Stomach (tissue), 9 donors: ENCODE measurements around the gene PROZ. TPM values are rescaled to one million over a fixed set of nuclear protein-coding genes. Genes with fewer than 3 reads are reported as not detected.

Source experiments
- DNase-seq, 2 donors: peaks; one replicate each; pipeline versions ENCODE4 v3.0.0 to v3.0.0-alpha.2; 2013 to 2019
- H3K27ac ChIP-seq, 5 donors: fragments of 200-600 bp in 4 of 5; sonication (generic) in 4 of 5; one replicate each; pipeline ENCODE4 v1.5.1; 2013 to 2019; ENCODE audit warnings: mild to moderate bottlenecking in 1 of 5, moderate library complexity in 1 of 5
- H3K27me3 ChIP-seq, 3 donors: fragments of 200-600 bp; sonication (generic); one replicate each; pipeline ENCODE4 v1.5.1; 2017 to 2019; ENCODE audit warnings: mixed run types in 1 of 3
- H3K36me3 ChIP-seq, 4 donors: fragments of 200-600 bp; sonication (generic); 1 replicate in 3 of 4; 2 replicates in 1 of 4; pipeline ENCODE4 v1.5.1; 2016 to 2019
- H3K4me1 ChIP-seq, 4 donors: fragments of 200-600 bp; sonication (generic); one replicate each; pipeline ENCODE4 v1.5.1; 2016 to 2019
- H3K4me3 ChIP-seq, 4 donors: fragments of 200-600 bp; sonication (generic) in 3 of 4; one replicate each; pipeline ENCODE4 v1.5.1; 2016 to 2019; ENCODE audit warnings: mild to moderate bottlenecking in 1 of 4
- H3K9me3 ChIP-seq, 4 donors: fragments of 200-600 bp; sonication (generic); one replicate each; pipeline ENCODE4 v1.5.1; 2016 to 2019
- CTCF ChIP-seq, 7 experiments: fragments of 450-650 bp in 4 of 7; fragments of 200-600 bp in 3 of 7; sonication (generic) in 3 of 7; IDR thresholded peaks; one replicate each; pipeline ENCODE4 v1.5.1; 2016 to 2019; ENCODE audit warnings: antibody characterized with exemption in 7 of 7, control low read depth in 2 of 7, mild to moderate bottlenecking in 1 of 7
- EP300 ChIP-seq: sonication (generic); formaldehyde crosslinking; IDR thresholded peaks from one replicate; pipeline ENCODE4 v1.6.1; 2017; ENCODE audit warnings: antibody characterized with exemption
- POLR2A ChIP-seq, 4 donors: fragments of 450-650 bp; IDR thresholded peaks; one replicate each; pipeline ENCODE4 v1.6.1; 2016; ENCODE audit warnings: antibody characterized with exemption in 4 of 4, control low read depth in 2 of 4, mild to moderate bottlenecking in 1 of 4, moderate library complexity in 1 of 4
- POLR2AphosphoS5 ChIP-seq, 3 donors: sonication (generic); formaldehyde crosslinking; IDR thresholded peaks; one replicate each; pipeline ENCODE4 v1.6.1; 2016; ENCODE audit warnings: antibody characterized with exemption in 3 of 3
- WGBS, 5 donors: extraction: QIAGEN DNeasy Blood & Tissue Kit in 3 of 5; methylation state at CpG; one replicate each; pipeline versions ENCODE4 v1.1.5 to v1.1.7; 2013 to 2018; 5-methylcytosine and 5-hydroxymethylcytosine counted together
- intact Hi-C: fragments of 100-400 bp; cut with DNase I; formaldehyde crosslinking; loops from one replicate; pipeline ENCODE4 v1.15.1; 2023; ENCODE audit warnings: low total_unique reads
- polyA plus RNA-seq, 3 donors: library from polyadenylated mRNA; stranded (reverse); fragments of 200-250 nt; gene quantifications; one replicate each; pipeline ENCODE4 v1.2.3, GENCODE V29; 2013
- total RNA-seq, 5 donors: library from RNA; depleted of rRNA; stranded (reverse); fragments of >200 nt; gene quantifications; one replicate each; pipeline versions ENCODE4 v1.1.0 to v1.2.3, GENCODE V29; 2014 to 2016
- donor health status: healthy with polysubstance abuse.
- donor health status: Bipolar disorder and iron deficiency.
- donor health status: healthy.

Gene PROZ
- total and polyA plus RNA-seq, 8 donors = 0.08 to 1.9 TPM; not detected in 6

GRCh38 chr13:113203507-113204377 lies 45.3 kb downstream of the PROZ start:
- 92 to 96% (median 94%) methylated on average over 11 to 12 of the region's 12 CpGs for WGBS, 5 donors
- H3K4me1 ChIP-seq = peaks cover 31 to 67% (median 54%) of the 10 kb centered on the region in 4 donors
- H3K27ac ChIP-seq = peak overlapping the region in 3 of 5 donors; percentile 18 to 55 (median 31)
- peak in 1 of 2 donors; percentile 37 for DNase-seq
- TF ChIP-seq POLR2A (IDR thresholded peaks at IDR 0.05) (no peak), POLR2AphosphoS5 (IDR thresholded peaks at IDR 0.05) (peak; percentile 18 to 37 (median 22))
- H3K4me3 ChIP-seq = no peak overlapping the region
- no peaks in the 10 kb centered on the region for H3K9me3 ChIP-seq
- intact Hi-C loops = no loop called here
- H3K36me3 ChIP-seq = peaks cover 14 to 41% (median 27%) of the 10 kb centered on the region in 4 donors
- H3K27me3 ChIP-seq = no peaks in the 10 kb centered on the region

- 75 to 88% (median 86%) methylated on average over 3 to 5 of the region's 5 CpGs for WGBS, 5 donors
- H3K4me1 ChIP-seq = peaks cover 35 to 67% (median 54%) of the 10 kb centered on the region in 4 donors
- intact Hi-C loops = no loop called here
These were observed 45.9 kb downstream of the PROZ start for GRCh38 chr13:113204378-113204734.

GRCh38 chr13:113205428-113205931 lies 47.0 kb downstream of the PROZ start:
- 53 to 80% (median 68%) methylated on average over 5 of the region's 5 CpGs for WGBS, 5 donors
- H3K27ac ChIP-seq = no peak overlapping the region

More at GRCh38 chr13:113204378-113204734, 45.9 kb downstream of the PROZ start:
- peaks cover 8 to 35% (median 21%) of the 10 kb centered on the region in 4 donors for H3K36me3 ChIP-seq
- no peaks in the 10 kb centered on the region for H3K9me3 ChIP-seq
- H3K4me3 ChIP-seq = no peak overlapping the region
- H3K27me3 ChIP-seq = no peaks in the 10 kb centered on the region
- peak overlapping the region in 2 of 5 donors; percentile 18 to 48 for H3K27ac ChIP-seq
- no peak for DNase-seq
- TF ChIP-seq POLR2A (IDR thresholded peaks at IDR 0.05) (no peak), EP300 (no peak), POLR2AphosphoS5 (IDR thresholded peaks at IDR 0.05) (no peak), CTCF (IDR thresholded peaks at IDR 0.05) (no peak)

GRCh38 chr13:113207460-113207859 lies 49.0 kb downstream of the PROZ start:
- Histone ChIP-seq H3K27ac (peak overlapping the region in 4 of 5 donors; percentile 97 to 100 (median 100)), H3K4me1 (peaks cover 49 to 81% (median 70%) of the 10 kb centered on the region in 4 donors), H3K9me3 (no peaks in the 10 kb centered on the region), H3K36me3 (peaks cover 0 to 36% (median 20%) of the 10 kb centered on the region in 4 donors), H3K4me3 (peak overlapping the region; percentile 89 to 98 (median 96)), H3K27me3 (no peaks in the 10 kb centered on the region)
- TF ChIP-seq POLR2A (IDR thresholded peaks at IDR 0.05) (no peak), CTCF (IDR thresholded peaks at IDR 0.05) (no peak), POLR2AphosphoS5 (IDR thresholded peaks at IDR 0.05) (no peak)
- DNase-seq = no peak
- intact Hi-C loops = no loop called here
- 25 to 39% (median 31%) methylated on average over 3 of the region's 3 CpGs for WGBS, 5 donors

More at GRCh38 chr13:113205428-113205931, 47.0 kb downstream of the PROZ start:
- intact Hi-C loops = no loop called here
- Histone ChIP-seq H3K4me1 (peaks cover 38 to 73% (median 60%) of the 10 kb centered on the region in 4 donors), H3K9me3 (no peaks in the 10 kb centered on the region), H3K36me3 (peaks cover 0 to 23% (median 11%) of the 10 kb centered on the region in 4 donors), H3K27me3 (no peaks in the 10 kb centered on the region), H3K4me3 (no peak overlapping the region)
- TF ChIP-seq CTCF (IDR thresholded peaks at IDR 0.05) (no peak), EP300 (no peak), POLR2AphosphoS5 (IDR thresholded peaks at IDR 0.05) (no peak), POLR2A (IDR thresholded peaks at IDR 0.05) (no peak)
- no peak for DNase-seq
